NT2/D1 (cell line): ENCODE data around the gene FANCM.
"Not testable (repeated sequence)": the region's sequence is repeated elsewhere in the genome, so short reads cannot be mapped to it uniquely, and the experiment has no call there.

Source experiments
- SUZ12 ChIP-seq: IDR thresholded peaks from 2 replicates; pipeline ENCODE4 v1.6.1; 2011; ENCODE audit not compliant: insufficient read length, insufficient read depth; ENCODE audit errors: extremely low read depth
- YY1 ChIP-seq: IDR thresholded peaks from 2 replicates; pipeline ENCODE4 v1.6.1; 2011; ENCODE audit not compliant: insufficient read length, insufficient read depth
- ZNF274 ChIP-seq: IDR thresholded peaks from 2 replicates; pipeline ENCODE4 v1.6.1; 2011; ENCODE audit warnings: mild to moderate bottlenecking, low read depth, low read length

DNA sequence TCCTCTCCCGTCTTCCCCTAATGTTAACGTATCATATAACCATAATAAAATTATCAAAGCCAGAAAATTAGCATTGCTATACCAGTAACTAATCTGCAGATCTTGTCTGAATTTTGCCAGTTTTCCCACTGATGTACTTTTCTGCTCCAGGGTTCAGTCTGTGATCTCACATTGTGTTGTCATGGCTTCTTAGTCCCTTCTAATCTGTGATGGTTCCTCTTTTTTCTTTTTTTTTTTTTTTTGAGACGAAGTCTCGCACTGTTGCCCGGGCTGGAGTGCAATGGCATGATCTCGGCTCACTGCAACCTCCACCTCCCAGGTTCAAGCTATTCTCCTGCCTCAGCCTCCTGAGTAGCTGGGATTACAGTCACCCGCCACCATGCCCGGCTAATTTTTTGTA is 6.4 kb downstream of the FANCM start:
- not testable (repeated sequence) for TF ChIP-seq ZNF274, SUZ12, YY1
